Measurements from ENCODE around the gene SUFU. TPM values are rescaled to one million over a fixed set of nuclear protein-coding genes. Genes with fewer than 3 reads are reported as not detected.

SUFU gene
- total RNA-seq, 1 donor from 2014 or later, result 13.5 TPM

DNA sequence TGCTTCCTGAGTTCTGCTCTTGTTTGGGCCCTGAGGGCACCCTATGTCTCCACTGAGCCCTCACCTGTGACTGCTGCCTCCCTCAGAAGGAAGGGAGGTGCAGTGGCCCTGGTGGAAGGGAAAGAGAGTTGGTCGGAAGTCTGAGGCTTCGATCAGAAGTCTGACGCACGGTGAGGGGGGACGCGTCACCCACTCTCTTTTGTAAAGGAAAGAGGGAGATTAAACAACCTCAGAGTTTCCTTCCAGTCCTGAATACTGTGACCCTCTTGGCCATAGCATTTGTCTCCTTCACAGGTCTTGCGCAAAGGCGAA, 109.1 kb downstream of the SUFU start:
- H3K9me3 ChIP-seq, result no peaks in the 10 kb centered on the region
- TF ChIP-seq, protein P1, sequence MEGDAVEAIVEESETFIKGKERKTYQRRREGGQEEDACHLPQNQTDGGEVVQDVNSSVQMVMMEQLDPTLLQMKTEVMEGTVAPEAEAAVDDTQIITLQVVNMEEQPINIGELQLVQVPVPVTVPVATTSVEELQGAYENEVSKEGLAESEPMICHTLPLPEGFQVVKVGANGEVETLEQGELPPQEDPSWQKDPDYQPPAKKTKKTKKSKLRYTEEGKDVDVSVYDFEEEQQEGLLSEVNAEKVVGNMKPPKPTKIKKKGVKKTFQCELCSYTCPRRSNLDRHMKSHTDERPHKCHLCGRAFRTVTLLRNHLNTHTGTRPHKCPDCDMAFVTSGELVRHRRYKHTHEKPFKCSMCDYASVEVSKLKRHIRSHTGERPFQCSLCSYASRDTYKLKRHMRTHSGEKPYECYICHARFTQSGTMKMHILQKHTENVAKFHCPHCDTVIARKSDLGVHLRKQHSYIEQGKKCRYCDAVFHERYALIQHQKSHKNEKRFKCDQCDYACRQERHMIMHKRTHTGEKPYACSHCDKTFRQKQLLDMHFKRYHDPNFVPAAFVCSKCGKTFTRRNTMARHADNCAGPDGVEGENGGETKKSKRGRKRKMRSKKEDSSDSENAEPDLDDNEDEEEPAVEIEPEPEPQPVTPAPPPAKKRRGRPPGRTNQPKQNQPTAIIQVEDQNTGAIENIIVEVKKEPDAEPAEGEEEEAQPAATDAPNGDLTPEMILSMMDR (IDR thresholded peaks at IDR 0.05), result no peak
- DNase-seq (no peak), ATAC-seq (no peak)
- peak overlapping the region; percentile 66 for H3K27ac ChIP-seq
- H3K4me3 ChIP-seq, result no peak overlapping the region
- no peaks in the 10 kb centered on the region for H3K27me3 ChIP-seq
- H3K4me1 ChIP-seq, result peaks cover 34% of the 10 kb centered on the region
- peaks cover 19% of the 10 kb centered on the region for H3K36me3 ChIP-seq
- intact Hi-C loops (cut with DNase I), result no loop called here

DNA sequence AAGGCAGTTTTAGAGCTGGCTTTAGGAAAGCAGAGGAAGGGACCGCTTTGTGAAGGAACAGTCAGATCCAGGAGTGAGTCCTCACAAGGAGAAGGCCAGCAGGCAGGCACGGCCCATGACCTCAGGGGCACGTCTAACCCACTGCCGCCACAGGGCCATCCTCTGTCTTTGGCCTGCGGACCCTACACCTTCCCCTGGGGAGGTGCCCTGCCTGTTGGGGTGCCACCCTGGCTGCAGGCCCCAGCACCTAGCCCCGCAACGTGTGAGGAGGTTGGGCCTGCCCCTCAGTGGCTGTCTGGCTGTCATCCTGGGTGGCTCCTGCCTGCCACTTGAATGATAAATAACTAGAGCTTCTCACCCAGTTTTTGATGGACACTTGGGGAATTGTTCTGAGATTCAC, 109.5 kb downstream of the SUFU start:
- H3K4me1 ChIP-seq, result peaks cover 34% of the 10 kb centered on the region
- H3K9me3 ChIP-seq, result no peaks in the 10 kb centered on the region
- ATAC-seq (no peak), DNase-seq (no peak)
- no peaks in the 10 kb centered on the region for H3K27me3 ChIP-seq
- no peak overlapping the region for H3K4me3 ChIP-seq
- H3K27ac ChIP-seq, result peak overlapping the region; percentile 66
- intact Hi-C loops (cut with DNase I), result no loop called here
- TF ChIP-seq, protein P1 (IDR thresholded peaks at IDR 0.05), result no peak
- peaks cover 19% of the 10 kb centered on the region for H3K36me3 ChIP-seq

DNA sequence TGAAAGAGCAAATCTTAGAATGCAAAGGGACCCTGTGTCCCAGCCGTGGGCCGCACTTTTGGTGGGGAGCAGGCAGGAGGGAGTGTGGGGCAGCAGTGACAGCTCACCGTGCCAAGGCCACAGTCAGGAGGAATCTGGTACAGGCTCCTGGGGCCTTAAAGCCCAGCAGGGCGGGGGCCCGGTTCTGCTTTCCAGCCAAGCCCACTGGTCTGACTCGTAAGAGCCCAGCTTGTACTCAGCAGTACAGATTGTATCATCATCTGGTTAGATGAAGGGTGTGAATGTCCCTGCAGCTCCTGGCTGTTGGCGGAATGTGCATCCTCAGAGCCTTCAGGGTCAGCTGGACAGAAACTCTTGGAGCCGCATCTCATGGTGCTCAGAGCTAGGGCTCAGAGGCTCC, 110.0 kb downstream of the SUFU start:
- ATAC-seq, result no peak
- peaks cover 19% of the 10 kb centered on the region for H3K36me3 ChIP-seq
- peaks cover 34% of the 10 kb centered on the region for H3K4me1 ChIP-seq
- no peak overlapping the region for H3K4me3 ChIP-seq
- H3K27me3 ChIP-seq, result no peaks in the 10 kb centered on the region
- TF ChIP-seq, protein P1 (IDR thresholded peaks at IDR 0.05), result no peak
- H3K9me3 ChIP-seq, result no peaks in the 10 kb centered on the region
- DNase-seq, result no peak
- no peak overlapping the region for H3K27ac ChIP-seq
- intact Hi-C loops (cut with DNase I), result no loop called here

DNA sequence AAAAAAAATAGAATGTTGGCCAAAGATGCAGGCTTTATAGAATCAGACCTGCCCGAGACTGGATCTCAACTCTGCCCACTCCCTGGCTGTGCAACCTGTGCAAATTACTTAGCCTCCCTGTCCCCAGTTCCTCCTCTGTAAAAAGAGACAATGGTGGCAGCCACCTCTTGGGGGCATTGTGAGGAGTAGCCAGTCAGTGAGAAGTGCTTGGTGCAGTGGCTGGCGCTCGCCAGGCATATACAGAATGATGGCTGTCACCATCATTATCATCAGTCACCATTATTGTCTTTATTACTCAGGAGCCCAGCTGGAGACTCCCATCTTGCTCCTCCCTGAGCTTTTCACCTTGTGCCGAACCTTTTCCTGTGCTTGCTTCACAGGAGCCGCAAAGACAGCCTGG, 111.1 kb downstream of the SUFU start:
- Histone ChIP-seq H3K4me3 (no peak overlapping the region), H3K36me3 (peaks cover 19% of the 10 kb centered on the region), H3K4me1 (peaks cover 44% of the 10 kb centered on the region), H3K27ac (no peak overlapping the region), H3K9me3 (no peaks in the 10 kb centered on the region), H3K27me3 (no peaks in the 10 kb centered on the region)
- no peak for ATAC-seq
- no peak for DNase-seq
- TF ChIP-seq, protein P1 (IDR thresholded peaks at IDR 0.05), result no peak
- intact Hi-C loops (cut with DNase I), result no loop called here

DNA sequence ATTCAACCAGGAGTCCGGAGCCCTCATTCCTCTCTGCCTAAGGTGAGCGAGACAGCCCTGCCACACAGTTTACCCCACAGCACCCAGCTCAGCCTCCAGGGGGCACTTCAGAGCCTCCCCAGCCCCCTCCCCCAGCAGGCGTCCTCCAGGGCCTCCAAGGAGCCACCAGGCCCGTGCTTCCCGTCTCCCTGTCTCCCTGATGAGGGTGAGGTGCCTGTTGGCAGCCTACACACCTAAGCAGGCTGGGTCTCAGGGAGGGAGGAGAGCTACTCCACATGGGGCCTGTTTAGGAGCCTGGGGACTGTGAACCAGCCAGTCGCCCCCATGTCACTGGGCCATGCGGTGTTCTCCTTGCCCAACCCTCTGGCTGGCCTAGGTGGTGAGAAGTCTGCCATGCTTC, 111.6 kb downstream of the SUFU start:
- Histone ChIP-seq H3K9me3 (no peaks in the 10 kb centered on the region), H3K27me3 (no peaks in the 10 kb centered on the region), H3K27ac (peak overlapping the region; percentile 24), H3K36me3 (peaks cover 19% of the 10 kb centered on the region), H3K4me1 (peaks cover 48% of the 10 kb centered on the region), H3K4me3 (no peak overlapping the region)
- TF ChIP-seq, protein P1 (IDR thresholded peaks at IDR 0.05), result no peak
- intact Hi-C loops (cut with DNase I), result no loop called here
- DNase-seq (no peak), ATAC-seq (peak; percentile 57)

DNA sequence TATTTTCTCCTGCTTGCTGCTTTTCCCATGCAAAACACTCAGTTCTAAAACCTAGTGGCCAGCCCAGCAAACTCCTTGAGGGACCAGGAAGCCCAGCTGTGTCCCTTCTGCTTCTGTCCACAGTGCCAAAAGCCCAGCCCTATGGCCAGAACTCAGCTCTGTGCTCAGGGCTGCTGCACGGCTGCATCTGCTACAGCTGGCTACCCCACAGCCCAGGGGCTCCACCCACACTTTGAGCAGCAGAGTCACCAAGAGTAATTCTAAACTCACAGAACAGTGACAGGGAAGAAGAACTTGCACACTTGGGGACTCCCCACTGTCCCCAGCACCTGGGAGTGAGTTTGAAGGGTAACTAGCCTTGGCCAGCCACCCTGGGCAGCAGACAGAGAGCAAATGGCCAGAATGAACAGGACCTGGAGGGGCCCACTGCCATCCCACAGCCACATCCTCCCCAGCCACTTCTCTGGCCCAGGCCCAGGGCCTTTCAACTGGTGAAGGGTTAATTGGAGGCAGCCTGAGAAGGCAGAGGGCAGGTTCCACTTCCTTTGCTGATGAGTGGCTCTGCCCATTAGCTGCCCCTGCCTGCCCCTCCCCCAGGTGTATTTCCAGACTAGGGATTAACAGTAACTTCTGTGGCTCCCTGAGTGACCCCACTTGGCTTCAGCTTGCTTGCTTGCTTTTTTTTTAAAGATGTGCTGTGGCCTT, 112.4 kb downstream of the SUFU start:
- no peak overlapping the region for H3K4me3 ChIP-seq
- intact Hi-C loops (cut with DNase I), result no loop called here
- peaks cover 19% of the 10 kb centered on the region for H3K36me3 ChIP-seq
- no peaks in the 10 kb centered on the region for H3K27me3 ChIP-seq
- DNase-seq, result no peak
- ATAC-seq, result peak; percentile 41
- H3K4me1 ChIP-seq, result peaks cover 57% of the 10 kb centered on the region
- TF ChIP-seq, protein P1 (IDR thresholded peaks at IDR 0.05), result no peak
- peak overlapping the region; percentile 24 for H3K27ac ChIP-seq
- H3K9me3 ChIP-seq, result no peaks in the 10 kb centered on the region
